ENCODE results near the gene BSCL2.

BSCL2 gene

DNA sequence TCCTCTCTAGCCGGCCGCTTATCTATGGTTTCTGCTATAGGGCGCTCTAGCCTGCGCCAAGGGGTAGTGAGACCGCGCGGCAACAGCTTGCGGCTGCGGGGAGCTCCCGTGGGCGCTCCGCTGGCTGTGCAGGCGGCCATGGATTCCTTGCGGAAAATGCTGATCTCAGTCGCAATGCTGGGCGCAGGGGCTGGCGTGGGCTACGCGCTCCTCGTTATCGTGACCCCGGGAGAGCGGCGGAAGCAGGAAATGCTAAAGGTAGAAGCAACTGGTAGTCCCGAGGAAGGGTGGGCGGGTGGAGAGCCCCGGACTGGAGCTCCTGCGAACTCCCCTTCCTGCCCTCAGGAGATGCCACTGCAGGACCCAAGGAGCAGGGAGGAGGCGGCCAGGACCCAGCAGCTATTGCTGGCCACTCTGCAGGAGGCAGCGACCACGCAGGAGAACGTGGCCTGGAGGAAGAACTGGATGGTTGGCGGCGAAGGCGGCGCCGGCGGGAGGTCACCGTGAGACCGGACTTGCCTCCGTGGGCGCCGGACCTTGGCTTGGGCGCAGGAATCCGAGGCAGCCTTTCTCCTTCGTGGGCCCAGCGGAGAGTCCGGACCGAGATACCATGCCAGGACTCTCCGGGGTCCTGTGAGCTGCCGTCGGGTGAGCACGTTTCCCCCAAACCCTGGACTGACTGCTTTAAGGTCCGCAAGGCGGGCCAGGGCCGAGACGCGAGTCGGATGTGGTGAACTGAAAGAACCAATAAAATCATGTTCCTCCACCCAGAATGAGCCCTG is 35.4 kb downstream of the BSCL2 start, which contains the start of the genes LBHD1 and UQCC3:
TSS of gene LBHD1 (minus strand) at position 660 of the 782 bp plus-strand sequence. CDS start 2,236 bp downstream, outside the sequence.
TSS of gene UQCC3 (plus strand) at position 66 of the 782 bp plus-strand sequence. CDS start at position 139, 73 bp downstream.
- Histone ChIP-seq H3K9me3 (ENCODE audit: control insufficient read depth, low read length) (no peaks in the 10 kb centered on the region), H3K27ac (ENCODE audit: low read depth, low read length, severe bottlenecking) (peak within 1 kb of the TSS; percentile 83), H3K4me1 (ENCODE audit: control insufficient read depth, insufficient read depth, low read length, poor library complexity, severe bottlenecking) (peaks cover 3% of the 10 kb centered on the region), H3K36me3 (ENCODE audit: control insufficient read depth, insufficient read depth, low read length) (peaks cover 49% of the 10 kb centered on the region), H3K4me3 (ENCODE audit: extremely low read depth, insufficient read depth, low read length, poor library complexity, severe bottlenecking) (peak within 1 kb of the TSS; percentile 80)
- 0 to 1% methylated on average over 50 to 58 of the region's 59 CpGs for WGBS, 2 experiments (ENCODE audit: insufficient coverage in 2 of 2)

DNA sequence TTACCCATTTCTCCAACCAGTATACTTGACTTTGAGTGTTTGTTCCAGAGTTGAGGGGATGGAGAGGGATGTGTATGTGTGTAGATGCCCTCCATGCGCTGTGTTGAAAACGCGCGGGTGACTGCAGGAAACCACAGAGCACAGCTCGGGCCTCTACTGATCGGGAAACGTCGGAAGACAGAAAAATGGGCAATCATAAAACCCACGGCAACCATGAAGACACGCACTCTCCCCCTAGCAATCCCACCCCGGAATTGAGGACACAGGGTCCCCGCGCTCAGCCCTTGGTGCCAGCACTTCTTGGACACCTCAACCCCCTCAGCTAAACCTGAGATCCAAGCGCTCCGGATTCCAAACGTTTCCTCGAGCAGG is 36.0 kb downstream of the BSCL2 start:
- Histone ChIP-seq H3K4me3 (ENCODE audit: extremely low read depth, insufficient read depth, low read length, poor library complexity, severe bottlenecking) (peak overlapping the region; percentile 80), H3K4me1 (ENCODE audit: control insufficient read depth, insufficient read depth, low read length, poor library complexity, severe bottlenecking) (peaks cover 8% of the 10 kb centered on the region), H3K9me3 (ENCODE audit: control insufficient read depth, low read length) (no peaks in the 10 kb centered on the region), H3K27ac (ENCODE audit: low read depth, low read length, severe bottlenecking) (peak overlapping the region; percentile 83), H3K36me3 (ENCODE audit: control insufficient read depth, insufficient read depth, low read length) (peaks cover 49% of the 10 kb centered on the region)
- WGBS, 2 experiments (ENCODE audit: insufficient coverage in 2 of 2), result 0 to 5% methylated on average over 10 to 16 of the region's 17 CpGs

DNA sequence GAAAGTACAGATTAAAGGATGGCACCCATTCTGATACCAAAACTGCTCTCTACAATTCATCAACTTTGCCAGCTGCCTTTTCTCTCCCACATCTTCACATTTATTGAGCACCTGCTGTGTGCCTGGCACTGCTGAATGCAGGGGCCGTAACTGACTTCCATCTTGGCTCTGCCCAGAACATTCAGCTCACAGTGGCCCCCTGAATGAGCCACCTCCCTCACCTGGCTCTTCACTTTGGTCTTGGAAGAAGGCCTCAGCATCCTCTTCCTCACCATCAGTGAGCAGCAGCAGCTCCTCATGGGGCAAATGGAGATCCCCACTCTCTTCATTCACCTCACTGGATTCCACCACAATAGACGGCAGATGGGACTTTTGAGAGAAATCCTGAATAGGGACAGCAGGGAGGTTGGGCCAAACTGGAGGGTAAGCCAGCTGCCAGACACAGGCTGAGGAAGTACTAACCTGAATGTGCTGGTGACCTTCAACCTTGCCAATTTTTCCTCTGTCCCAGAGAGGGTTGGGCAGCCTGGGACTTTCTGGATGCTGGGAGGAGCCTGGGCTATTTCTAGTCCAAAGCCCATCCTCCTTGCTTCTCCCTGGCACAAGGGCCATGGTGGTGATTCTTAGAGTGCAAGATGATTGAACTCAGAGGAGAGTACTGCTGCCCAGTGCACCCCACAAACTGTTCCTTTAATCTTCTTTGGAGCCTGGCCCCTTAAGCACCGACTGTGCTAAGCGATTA is 37.6 kb downstream of the BSCL2 start:
- WGBS, 2 experiments (ENCODE audit: insufficient coverage in 2 of 2), result 93% methylated on average over 2 to 3 of the region's 4 CpGs
- H3K4me3 ChIP-seq (ENCODE audit: extremely low read depth, insufficient read depth, low read length, poor library complexity, severe bottlenecking), result no peak overlapping the region
- no peaks in the 10 kb centered on the region for H3K9me3 ChIP-seq (ENCODE audit: control insufficient read depth, low read length)
- peaks cover 43% of the 10 kb centered on the region for H3K36me3 ChIP-seq (ENCODE audit: control insufficient read depth, insufficient read depth, low read length)
- H3K27ac ChIP-seq (ENCODE audit: low read depth, low read length, severe bottlenecking), result peak overlapping the region; percentile 10
- H3K4me1 ChIP-seq (ENCODE audit: control insufficient read depth, insufficient read depth, low read length, poor library complexity, severe bottlenecking), result peaks cover 9% of the 10 kb centered on the region

GRCh38 chr11:62667460-62667859 is 39.8 kb downstream of the BSCL2 start:
- no peak overlapping the region for H3K27ac ChIP-seq (ENCODE audit: low read depth, low read length, severe bottlenecking)
- peaks cover 33% of the 10 kb centered on the region for H3K36me3 ChIP-seq (ENCODE audit: control insufficient read depth, insufficient read depth, low read length)
- H3K4me1 ChIP-seq (ENCODE audit: control insufficient read depth, insufficient read depth, low read length, poor library complexity, severe bottlenecking), result peaks cover 9% of the 10 kb centered on the region
- 75% methylated on average over 1 of the region's 2 CpGs; no CpG with 5 or more reads in 1 of the 2 experiments for WGBS, 2 experiments (ENCODE audit: insufficient coverage in 2 of 2)
- no peak overlapping the region for H3K4me3 ChIP-seq (ENCODE audit: extremely low read depth, insufficient read depth, low read length, poor library complexity, severe bottlenecking)
- no peaks in the 10 kb centered on the region for H3K9me3 ChIP-seq (ENCODE audit: control insufficient read depth, low read length)

DNA sequence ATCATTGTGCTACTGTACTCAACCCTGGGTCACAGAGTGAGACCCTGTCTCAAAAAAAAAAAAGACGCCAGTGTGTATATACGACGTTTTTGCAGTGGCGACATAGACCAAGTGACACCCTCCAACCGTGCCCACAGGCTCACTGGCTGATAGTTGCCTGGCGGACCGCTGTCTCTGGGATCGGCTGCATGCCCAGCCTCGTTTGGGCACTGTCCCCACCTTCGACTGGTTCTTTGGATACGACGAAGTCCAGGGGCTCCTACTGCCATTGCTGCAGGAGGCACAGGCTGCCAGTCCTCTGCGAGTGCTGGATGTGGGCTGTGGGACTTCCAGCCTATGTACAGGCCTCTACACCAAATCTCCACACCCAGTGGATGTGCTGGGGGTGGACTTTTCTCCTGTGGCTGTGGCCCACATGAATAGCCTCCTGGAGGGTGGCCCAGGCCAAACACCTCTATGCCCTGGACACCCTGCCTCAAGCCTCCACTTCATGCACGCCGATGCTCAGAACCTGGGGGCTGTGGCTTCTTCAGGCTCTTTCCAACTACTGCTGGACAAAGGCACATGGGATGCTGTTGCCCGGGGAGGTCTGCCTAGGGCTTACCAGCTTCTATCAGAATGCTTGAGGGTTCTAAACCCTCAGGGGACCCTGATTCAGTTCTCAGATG is 40.8 kb downstream of the BSCL2 start:
- Histone ChIP-seq H3K4me3 (ENCODE audit: extremely low read depth, insufficient read depth, low read length, poor library complexity, severe bottlenecking) (peak overlapping the region; percentile 82), H3K27ac (ENCODE audit: low read depth, low read length, severe bottlenecking) (no peak overlapping the region), H3K36me3 (ENCODE audit: control insufficient read depth, insufficient read depth, low read length) (peaks cover 42% of the 10 kb centered on the region), H3K4me1 (ENCODE audit: control insufficient read depth, insufficient read depth, low read length, poor library complexity, severe bottlenecking) (peaks cover 9% of the 10 kb centered on the region), H3K9me3 (ENCODE audit: control insufficient read depth, low read length) (no peaks in the 10 kb centered on the region)
- 56 to 60% methylated on average over 11 to 15 of the region's 16 CpGs for WGBS, 2 experiments (ENCODE audit: insufficient coverage in 2 of 2)

DNA sequence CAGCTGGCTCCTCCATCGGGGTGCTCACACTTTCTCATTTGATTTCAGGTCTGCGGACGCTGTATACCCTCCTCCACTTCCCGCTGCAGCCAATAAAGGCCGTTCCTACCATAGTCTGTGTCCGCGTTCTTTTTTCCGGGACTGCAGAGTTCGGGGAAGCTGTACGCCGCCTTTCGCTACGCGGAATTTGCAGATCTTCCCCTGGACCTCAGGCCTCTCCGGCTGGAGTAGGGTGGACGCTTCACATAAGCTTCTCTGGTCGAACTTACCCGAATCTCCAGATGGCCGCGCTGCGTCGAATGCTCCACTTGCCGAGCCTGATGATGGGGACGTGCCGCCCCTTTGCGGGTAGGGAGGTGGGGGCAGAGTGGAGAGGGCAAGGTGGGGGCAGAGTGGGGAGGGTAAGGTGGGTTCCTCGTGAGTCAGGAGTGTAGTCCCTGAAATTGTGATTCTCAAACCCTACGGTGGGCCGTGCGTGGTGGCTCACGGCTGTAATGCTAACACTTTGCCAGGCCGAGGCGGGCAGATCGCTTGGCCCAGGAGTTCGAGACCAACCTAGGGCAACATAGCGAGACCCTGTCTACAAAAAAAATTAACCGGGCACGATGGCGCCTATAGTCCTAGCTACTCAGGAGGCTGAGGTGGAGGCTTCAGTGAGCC is 41.5 kb downstream of the BSCL2 start:
- 3% methylated on average over 26 to 38 of the region's 39 CpGs for WGBS, 2 experiments (ENCODE audit: insufficient coverage in 2 of 2)
- peak overlapping the region; percentile 82 for H3K4me3 ChIP-seq (ENCODE audit: extremely low read depth, insufficient read depth, low read length, poor library complexity, severe bottlenecking)

DNA sequence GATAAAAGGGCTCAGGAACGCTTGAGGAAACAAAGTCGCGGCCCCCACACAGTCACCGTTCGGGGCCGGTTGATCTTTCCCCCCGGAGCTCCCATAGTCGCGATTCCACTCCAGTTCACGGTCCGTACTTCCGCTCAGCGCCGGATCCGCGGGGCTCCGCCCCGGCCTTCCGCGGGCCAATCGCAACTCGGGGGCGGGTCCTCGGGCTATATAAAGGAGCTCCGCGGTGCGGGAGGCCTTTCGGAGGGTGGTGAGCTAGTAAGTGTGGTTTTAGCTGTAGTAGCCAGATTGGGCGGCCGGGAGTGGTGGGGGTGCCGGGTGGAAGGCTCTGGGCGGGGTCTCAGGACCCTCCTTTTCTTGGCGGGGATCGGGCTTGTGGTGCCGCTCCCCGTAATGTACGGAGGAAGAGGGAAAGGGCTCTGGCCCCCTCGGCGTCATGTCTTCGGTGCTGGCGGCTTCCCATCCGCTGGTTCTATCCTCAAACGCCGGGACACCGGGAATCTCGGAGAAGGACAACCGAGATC is 42.1 kb downstream of the BSCL2 start, which contains the start of the genes C11orf98 and CSKMT:
TSS of gene C11orf98 (minus strand) at position 136 of the 524 bp plus-strand sequence. CDS start at position 95, 41 bp downstream.
TSS of gene CSKMT (plus strand) at position 238 of the 524 bp plus-strand sequence. CDS start 568 bp downstream, outside the sequence.
- Histone ChIP-seq H3K4me3 (ENCODE audit: extremely low read depth, insufficient read depth, low read length, poor library complexity, severe bottlenecking) (peak within 1 kb of the TSS; percentile 82), H3K36me3 (ENCODE audit: control insufficient read depth, insufficient read depth, low read length) (peaks cover 45% of the 10 kb centered on the region), H3K9me3 (ENCODE audit: control insufficient read depth, low read length) (no peaks in the 10 kb centered on the region), H3K27ac (ENCODE audit: low read depth, low read length, severe bottlenecking) (peak within 1 kb of the TSS; percentile 91), H3K4me1 (ENCODE audit: control insufficient read depth, insufficient read depth, low read length, poor library complexity, severe bottlenecking) (peaks cover 9% of the 10 kb centered on the region)
- 0% methylated on average over 35 to 41 of the region's 47 CpGs for WGBS, 2 experiments (ENCODE audit: insufficient coverage in 2 of 2)

More for the DNA sequence above, 41.5 kb downstream of the BSCL2 start:
- Histone ChIP-seq H3K36me3 (ENCODE audit: control insufficient read depth, insufficient read depth, low read length) (peaks cover 44% of the 10 kb centered on the region), H3K9me3 (ENCODE audit: control insufficient read depth, low read length) (no peaks in the 10 kb centered on the region), H3K4me1 (ENCODE audit: control insufficient read depth, insufficient read depth, low read length, poor library complexity, severe bottlenecking) (peaks cover 9% of the 10 kb centered on the region), H3K27ac (ENCODE audit: low read depth, low read length, severe bottlenecking) (peak overlapping the region; percentile 91)

- peak overlapping the region; percentile 91 for H3K27ac ChIP-seq (ENCODE audit: low read depth, low read length, severe bottlenecking)
- peaks cover 9% of the 10 kb centered on the region for H3K4me1 ChIP-seq (ENCODE audit: control insufficient read depth, insufficient read depth, low read length, poor library complexity, severe bottlenecking)
- WGBS, 2 experiments (ENCODE audit: insufficient coverage in 2 of 2), result 1 to 2% methylated on average over 25 to 35 of the region's 36 CpGs
- H3K36me3 ChIP-seq (ENCODE audit: control insufficient read depth, insufficient read depth, low read length), result peaks cover 45% of the 10 kb centered on the region
- peak overlapping the region; percentile 82 for H3K4me3 ChIP-seq (ENCODE audit: extremely low read depth, insufficient read depth, low read length, poor library complexity, severe bottlenecking)
- no peaks in the 10 kb centered on the region for H3K9me3 ChIP-seq (ENCODE audit: control insufficient read depth, low read length)
Measured at GRCh38 chr11:62664405-62665074, 42.7 kb downstream of the BSCL2 start.

DNA sequence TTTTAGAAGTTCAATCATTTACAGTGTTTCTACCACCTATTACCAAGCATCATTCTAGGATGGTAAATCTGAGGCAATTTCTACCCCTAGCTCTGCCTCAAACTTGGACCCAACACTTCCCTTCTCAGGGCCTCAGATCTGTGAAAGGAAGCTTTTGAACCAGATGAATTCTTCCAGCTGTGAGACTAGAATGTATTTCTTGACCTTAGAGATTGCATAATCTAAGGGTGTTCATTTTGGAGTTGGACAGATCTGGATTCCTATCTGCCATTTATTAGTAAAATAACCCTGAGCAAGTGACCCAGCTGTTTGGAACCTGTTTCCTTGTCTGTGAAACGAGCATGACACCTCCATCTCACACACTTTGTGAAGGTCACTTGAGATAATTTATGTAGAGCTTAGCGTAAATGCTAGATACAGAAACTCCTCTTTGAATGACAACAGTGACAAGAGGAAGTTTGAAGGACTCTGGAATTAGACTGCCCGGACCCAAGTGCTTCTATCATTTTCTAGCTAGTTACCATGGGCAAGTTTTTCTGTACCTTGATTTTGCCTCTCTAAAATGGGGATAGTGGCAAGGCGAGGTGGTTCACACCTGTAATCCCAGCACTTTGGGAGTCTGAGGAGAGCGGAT is 50.3 kb downstream of the BSCL2 start:
- no peak overlapping the region for H3K27ac ChIP-seq (ENCODE audit: low read depth, low read length, severe bottlenecking)
- no peak overlapping the region for H3K4me3 ChIP-seq (ENCODE audit: extremely low read depth, insufficient read depth, low read length, poor library complexity, severe bottlenecking)
- WGBS, 2 experiments (ENCODE audit: insufficient coverage in 2 of 2), result 64 to 90% methylated on average over 3 of the region's 5 CpGs

More for the DNA sequence above, 50.3 kb downstream of the BSCL2 start:
- Histone ChIP-seq H3K4me1 (ENCODE audit: control insufficient read depth, insufficient read depth, low read length, poor library complexity, severe bottlenecking) (no peaks in the 10 kb centered on the region), H3K36me3 (ENCODE audit: control insufficient read depth, insufficient read depth, low read length) (peaks cover 6% of the 10 kb centered on the region), H3K9me3 (ENCODE audit: control insufficient read depth, low read length) (no peaks in the 10 kb centered on the region)

Measured in mesodermal cell (in vitro differentiated cells).